ENCODE data around the gene ADISSP. TPM values are rescaled to one million over a fixed set of nuclear protein-coding genes. Genes with fewer than 3 reads are reported as not detected.

ADISSP gene
- total and polyA plus RNA-seq, 2 of the 13 experiments (the other 11 are each of a cell fraction or from before 2014, with no cell fraction given), result 38.3 to 90.6 TPM

GRCh38 chr20:3710703-3711483 is 56.7 kb downstream of the ADISSP start (continued):
- TF ChIP-seq ZNF281 (CRISPR knock-in tag; IDR thresholded peaks at IDR 0.05; ENCODE audit: borderline replicate concordance), result peak; percentile 58; the same call in 1 of the 2 replicates
- TF ChIP-seq FOXA1 (IDR thresholded peaks at IDR 0.05), result no peak
- no peak for TF ChIP-seq FOXA1 (CRISPR knock-in tag; IDR thresholded peaks at IDR 0.05)
- peak; percentile 57; the same call in 1 of the 2 replicates for TF ChIP-seq SALL1 (CRISPR knock-in tag; IDR thresholded peaks at IDR 0.05)
- TF ChIP-seq GATAD1 (CRISPR knock-in tag; IDR thresholded peaks at IDR 0.05), result 0 out of 2 replicates have a peak, but pooled peaks have one; percentile 45
- 0 out of 2 replicates have a peak, but pooled peaks have one; percentile 35 for TF ChIP-seq IKZF5 (CRISPR knock-in tag; IDR thresholded peaks at IDR 0.05)
- TF ChIP-seq ZNF614 (CRISPR knock-in tag; IDR thresholded peaks at IDR 0.05; ENCODE audit: borderline replicate concordance), result peak; percentile 53; the same call in 1 of the 2 replicates
- TF ChIP-seq ZNF382 (CRISPR knock-in tag; IDR thresholded peaks at IDR 0.05; ENCODE audit: borderline replicate concordance), result no peak
- TF ChIP-seq ZFX (CRISPR knock-in tag; IDR thresholded peaks at IDR 0.05; ENCODE audit: low read depth), result peak; percentile 55; the same call in 1 of the 2 replicates
- TF ChIP-seq KDM4B (CRISPR knock-in tag; IDR thresholded peaks at IDR 0.05), result peak; percentile 73; the same call in 1 of the 2 replicates
- peak; percentile 65 for TF ChIP-seq ZNF687 (CRISPR knock-in tag; IDR thresholded peaks at IDR 0.05)
- TF ChIP-seq ZNF205 (CRISPR knock-in tag; IDR thresholded peaks at IDR 0.05), result 0 out of 2 replicates have a peak, but pooled peaks have one; percentile 44
- peak; percentile 51 for TF ChIP-seq GATAD2A (CRISPR knock-in tag; IDR thresholded peaks at IDR 0.05)
- no peak for TF ChIP-seq ZNF30 (CRISPR knock-in tag; IDR thresholded peaks at IDR 0.05)
- no peak for TF ChIP-seq ZNF160 (CRISPR knock-in tag; IDR thresholded peaks at IDR 0.05)
- no peak for TF ChIP-seq BCLAF1 (IDR thresholded peaks at IDR 0.05)
- no peak for TF ChIP-seq DRAP1 (CRISPR knock-in tag; IDR thresholded peaks at IDR 0.05)
- TF ChIP-seq SUZ12 (IDR thresholded peaks at IDR 0.05; ENCODE audit: low read depth, low read length), result 0 out of 2 replicates have a peak, but pooled peaks have one; percentile 12

Measured in HepG2 (cell line).